Activated CD8-positive, alpha-beta T cell treated with anti-CD3 and anti-CD28 coated beads, Interleukin-2, amount 10 ng/mL, durations not matched to agents 7 days and 5 days (primary cell): Measurements from ENCODE around the gene GRIK3. TPM values are rescaled to one million over a fixed set of nuclear protein-coding genes. Genes with fewer than 3 reads are reported as not detected.

Experiments used
- ATAC-seq: fragments of 150-1000 bp; cut with Tn5 transposase; one replicate; pipeline ENCODE4 v1.10.0; 2021; ENCODE audit warnings: moderate library complexity
- CTCF ChIA-PET: fragments of 350-600 bp; sonication (Branson Sonifier 250); formaldehyde crosslinking; loops from one replicate; lab custom pipeline; 2021; ENCODE audit warnings: antibody characterized with exemption; lab: Charles Lee
- POLR2A ChIA-PET: fragments of 350-600 bp; sonication (Branson Sonifier 250); formaldehyde crosslinking; loops from one replicate; lab custom pipeline; 2021; ENCODE audit warnings: antibody characterized with exemption; lab: Charles Lee
- DNase-seq: peaks from one replicate; pipeline ENCODE4 v3.0.0-alpha.2; 2020
- H3K27ac Mint-ChIP-seq: one replicate; pipeline ENCODE4 v1.8.0; 2021; ENCODE audit warnings: mild to moderate bottlenecking, mixed read lengths
- H3K27me3 Mint-ChIP-seq: one replicate; pipeline ENCODE4 v1.8.0; 2021; ENCODE audit warnings: low read depth, mixed read lengths
- H3K36me3 Mint-ChIP-seq: one replicate; pipeline ENCODE4 v1.8.0; 2021; ENCODE audit warnings: low read depth, mixed read lengths
- H3K4me1 Mint-ChIP-seq: one replicate; pipeline ENCODE4 v1.8.0; 2021; ENCODE audit warnings: low read depth, mixed read lengths
- H3K4me3 Mint-ChIP-seq: one replicate; pipeline ENCODE4 v1.8.0; 2021; ENCODE audit warnings: mild to moderate bottlenecking, mixed read lengths
- H3K9me3 Mint-ChIP-seq: one replicate; pipeline ENCODE4 v1.8.0; 2022; ENCODE audit warnings: mixed read lengths; ENCODE audit not compliant: insufficient read depth
- total RNA-seq, 2 experiments: library from RNA; stranded (reverse); gene quantifications; one replicate each; pipeline ENCODE4 v1.2.3, GENCODE V29; 2021

GRIK3 gene
- total RNA-seq, 2 experiments from 2014 or later: not detected

- H3K27me3 Mint-ChIP-seq: no peaks in the 10 kb centered on the region
- ATAC-seq (no peak), DNase-seq (no peak)
- ChIA-PET CTCF (no interaction called here), POLR2A (no interaction called here)
- no peaks in the 10 kb centered on the region for H3K9me3 Mint-ChIP-seq
- H3K4me3 Mint-ChIP-seq: no peak overlapping the region
- H3K27ac Mint-ChIP-seq: no peak overlapping the region
- H3K4me1 Mint-ChIP-seq: no peaks in the 10 kb centered on the region
- no peaks in the 10 kb centered on the region for H3K36me3 Mint-ChIP-seq
These were observed 272.1 kb downstream of the GRIK3 start for GRCh38 chr1:36762174-36762573.

- POLR2A ChIA-PET: no interaction called here
These were observed 273.2 kb downstream of the GRIK3 start for GRCh38 chr1:36761113-36761512.

GRCh38 chr1:36760081-36760480, 274.2 kb downstream of the GRIK3 start:
- CTCF ChIA-PET: no interaction called here
- no peaks in the 10 kb centered on the region for H3K4me1 Mint-ChIP-seq
- H3K27ac Mint-ChIP-seq: no peak overlapping the region
- no peaks in the 10 kb centered on the region for H3K36me3 Mint-ChIP-seq
- no peak overlapping the region for H3K4me3 Mint-ChIP-seq
- DNase-seq: no peak
- H3K27me3 Mint-ChIP-seq: no peaks in the 10 kb centered on the region
- POLR2A ChIA-PET: no interaction called here
- ATAC-seq: no peak
- no peaks in the 10 kb centered on the region for H3K9me3 Mint-ChIP-seq

More at GRCh38 chr1:36761113-36761512, 273.2 kb downstream of the GRIK3 start:
- DNase-seq (no peak), ATAC-seq (no peak)
- Mint-ChIP-seq H3K9me3 (no peaks in the 10 kb centered on the region), H3K36me3 (no peaks in the 10 kb centered on the region), H3K27me3 (no peaks in the 10 kb centered on the region), H3K4me1 (no peaks in the 10 kb centered on the region), H3K4me3 (no peak overlapping the region), H3K27ac (no peak overlapping the region)
- CTCF ChIA-PET: no interaction called here

GRCh38 chr1:36759355-36759754, 275.0 kb downstream of the GRIK3 start:
- H3K27me3 Mint-ChIP-seq: no peaks in the 10 kb centered on the region
- H3K4me3 Mint-ChIP-seq: no peak overlapping the region
- H3K27ac Mint-ChIP-seq: no peak overlapping the region
- H3K4me1 Mint-ChIP-seq: no peaks in the 10 kb centered on the region
- ATAC-seq (no peak), DNase-seq (no peak)
- POLR2A ChIA-PET: no interaction called here
- CTCF ChIA-PET: no interaction called here
- H3K9me3 Mint-ChIP-seq: no peaks in the 10 kb centered on the region
- no peaks in the 10 kb centered on the region for H3K36me3 Mint-ChIP-seq

GRCh38 chr1:36755303-36756230, 278.7 kb downstream of the GRIK3 start:
- no peaks in the 10 kb centered on the region for H3K27me3 Mint-ChIP-seq
- no peak for DNase-seq
- ChIA-PET CTCF (no interaction called here), POLR2A (no interaction called here)
- no peaks in the 10 kb centered on the region for H3K4me1 Mint-ChIP-seq
- no peak overlapping the region for H3K4me3 Mint-ChIP-seq
- H3K36me3 Mint-ChIP-seq: no peaks in the 10 kb centered on the region
- no peak overlapping the region for H3K27ac Mint-ChIP-seq
- H3K9me3 Mint-ChIP-seq: no peaks in the 10 kb centered on the region
- ATAC-seq: no peak

GRCh38 chr1:36754366-36754765, 279.9 kb downstream of the GRIK3 start:
- Mint-ChIP-seq H3K4me3 (no peak overlapping the region), H3K36me3 (no peaks in the 10 kb centered on the region), H3K27me3 (no peaks in the 10 kb centered on the region), H3K9me3 (no peaks in the 10 kb centered on the region), H3K4me1 (no peaks in the 10 kb centered on the region), H3K27ac (no peak overlapping the region)
- DNase-seq (no peak), ATAC-seq (no peak)
- POLR2A ChIA-PET: no interaction called here
- CTCF ChIA-PET: no interaction called here

- Mint-ChIP-seq H3K36me3 (no peaks in the 10 kb centered on the region), H3K27ac (no peak overlapping the region), H3K4me3 (no peak overlapping the region), H3K27me3 (no peaks in the 10 kb centered on the region), H3K9me3 (no peaks in the 10 kb centered on the region), H3K4me1 (no peaks in the 10 kb centered on the region)
- DNase-seq (no peak), ATAC-seq (no peak)
- ChIA-PET POLR2A (interaction anchor here (0.5 kb wide), 1 partner anchor 247 kb away, joined by 3 read pairs; no protein-coding TSS in a partner anchor), CTCF (no interaction called here)
These were observed 280.9 kb downstream of the GRIK3 start for GRCh38 chr1:36753451-36753850.

- no peak overlapping the region for H3K27ac Mint-ChIP-seq
- ChIA-PET POLR2A (no interaction called here), CTCF (no interaction called here)
These were observed 281.4 kb downstream of the GRIK3 start for GRCh38 chr1:36752891-36753361.

GRCh38 chr1:36752431-36752830, 281.9 kb downstream of the GRIK3 start:
- CTCF ChIA-PET: no interaction called here
- Mint-ChIP-seq H3K4me3 (no peak overlapping the region), H3K4me1 (no peaks in the 10 kb centered on the region), H3K9me3 (no peaks in the 10 kb centered on the region), H3K27ac (no peak overlapping the region), H3K27me3 (peaks cover 5% of the 10 kb centered on the region), H3K36me3 (no peaks in the 10 kb centered on the region)
- POLR2A ChIA-PET: no interaction called here
- DNase-seq (no peak), ATAC-seq (no peak)

More at GRCh38 chr1:36752891-36753361, 281.4 kb downstream of the GRIK3 start:
- H3K4me1 Mint-ChIP-seq: no peaks in the 10 kb centered on the region
- no peak overlapping the region for H3K4me3 Mint-ChIP-seq
- peaks cover under 1% of the 10 kb centered on the region for H3K27me3 Mint-ChIP-seq
- no peaks in the 10 kb centered on the region for H3K9me3 Mint-ChIP-seq
- no peak for DNase-seq
- ATAC-seq: no peak
- H3K36me3 Mint-ChIP-seq: no peaks in the 10 kb centered on the region

- peaks cover 7% of the 10 kb centered on the region for H3K27me3 Mint-ChIP-seq
- no peak overlapping the region for H3K27ac Mint-ChIP-seq
- CTCF ChIA-PET: no interaction called here
- POLR2A ChIA-PET: no interaction called here
- H3K4me3 Mint-ChIP-seq: no peak overlapping the region
- no peaks in the 10 kb centered on the region for H3K9me3 Mint-ChIP-seq
- H3K4me1 Mint-ChIP-seq: no peaks in the 10 kb centered on the region
- H3K36me3 Mint-ChIP-seq: no peaks in the 10 kb centered on the region
- DNase-seq: no peak
- ATAC-seq: no peak
These were observed 282.8 kb downstream of the GRIK3 start for GRCh38 chr1:36751525-36751924.

GRCh38 chr1:36748466-36748865, 285.8 kb downstream of the GRIK3 start:
- H3K4me1 Mint-ChIP-seq: no peaks in the 10 kb centered on the region
- no peaks in the 10 kb centered on the region for H3K36me3 Mint-ChIP-seq
- no peak overlapping the region for H3K4me3 Mint-ChIP-seq
- no peak for DNase-seq
- no peaks in the 10 kb centered on the region for H3K9me3 Mint-ChIP-seq
- CTCF ChIA-PET: no interaction called here
- POLR2A ChIA-PET: no interaction called here
- ATAC-seq: no peak
- no peak overlapping the region for H3K27ac Mint-ChIP-seq
- H3K27me3 Mint-ChIP-seq: peaks cover 9% of the 10 kb centered on the region
